ENCODE results near the gene IFI44L. TPM values are rescaled to one million over a fixed set of nuclear protein-coding genes. Genes with fewer than 3 reads are reported as not detected.
A peak's percentile ranks its signal among the peaks of the same experiment; 100 is the strongest.

The IFI44L gene
- total and polyA plus RNA-seq, 2 of the 13 experiments (the other 11 are each of a cell fraction or from before 2014, with no cell fraction given), result 0.04 TPM

GRCh38 chr1:78604643-78605042, 15.6 kb upstream of the IFI44L start:
- H3K36me3 ChIP-seq (replicated peaks in 1 of 2; ENCODE audit: control insufficient read depth in 1 of 2, insufficient read depth in 2 of 2, low read length in 2 of 2), result no peaks in the 10 kb centered on the region
- H3K4me1 ChIP-seq (ENCODE audit: insufficient read depth, low read length), result peaks cover 16% of the 10 kb centered on the region; the same call in 1 of the 2 replicates
- H3K79me2 ChIP-seq (ENCODE audit: insufficient read depth, low read length), result no peaks in the 10 kb centered on the region
- H4K20me1 ChIP-seq (ENCODE audit: insufficient read depth, low read length), result no peaks in the 10 kb centered on the region
- in situ Hi-C loops (cut with HindIII; ENCODE audit: extremely low pct_ligation_motif_present, low pct_unique_long_range_greater_than_20kb) (loop anchor here (10.0 kb wide), 1 partner anchor 460 kb away; no protein-coding TSS in a partner anchor), intact Hi-C loops (cut with micrococcal nuclease; ENCODE audit: unreplicated experiment) (no loop called here)
- no TSS peak for BruUV-seq (replicated peaks)
- CTCF ChIA-PET (ENCODE audit: low intra/inter-chr PET ratio, low total read pairs), result no interaction called here
- H2AFZ ChIP-seq (ENCODE audit: low read length), result no peak overlapping the region
- H3K9me3 ChIP-seq (ENCODE audit: low read length), result no peaks in the 10 kb centered on the region
- ATAC-seq, result peak; percentile 53; the same call in 2 of the 3 replicates
- no peak overlapping the region for H3K4me3 ChIP-seq (replicated peaks in 1 of 3; ENCODE audit: insufficient read depth in 1 of 3, low read depth in 2 of 3, low read length in 3 of 3)
- POLR2A ChIA-PET, result no interaction called here
- peak overlapping the region; percentile 29 for H3K4me2 ChIP-seq (ENCODE audit: low read depth, low read length)
- WGBS (ENCODE audit: low lambda C conversion rate), result 28% methylated on average over 5 of the region's 5 CpGs
- H3K9ac ChIP-seq (ENCODE audit: insufficient read depth, low read depth, low read length), result no peak overlapping the region
- no peak overlapping the region for H3K27ac ChIP-seq (ENCODE audit: extremely low read length, insufficient read depth, low read length)
- no peaks in the 10 kb centered on the region for H3K27me3 ChIP-seq (ENCODE audit: control insufficient read depth in 1 of 2, insufficient read depth in 2 of 2, low read length in 2 of 2)
- DNase-seq (ENCODE audit: low spot score), result no peak
- FAIRE-seq, result no peak
- TF ChIP-seq AHDC1 (CRISPR knock-in tag; IDR thresholded peaks at IDR 0.05; ENCODE audit: borderline replicate concordance), result peak; percentile 22; the same call in 1 of the 2 replicates
- TF ChIP-seq ZNF564 (CRISPR knock-in tag; IDR thresholded peaks at IDR 0.05), result peak; percentile 68; the same call in 1 of the 2 replicates
- TF ChIP-seq MTERF4 (CRISPR knock-in tag; IDR thresholded peaks at IDR 0.05), result no peak
- TF ChIP-seq ZNF687 (CRISPR knock-in tag; IDR thresholded peaks at IDR 0.05), result no peak
- TF ChIP-seq HNF4A (CRISPR knock-in tag; IDR thresholded peaks at IDR 0.05), result peak; percentile 46
- TF ChIP-seq MZF1 (CRISPR knock-in tag; IDR thresholded peaks at IDR 0.05; ENCODE audit: borderline replicate concordance), result no peak
- no peak for TF ChIP-seq FOXA1 (IDR thresholded peaks at IDR 0.05)
- TF ChIP-seq FOXA1 (CRISPR knock-in tag; IDR thresholded peaks at IDR 0.05), result 0 out of 2 replicates have a peak, but pooled peaks have one; percentile 22
- no peak for TF ChIP-seq AKAP8 (CRISPR knock-in tag; IDR thresholded peaks at IDR 0.05)
- no peak for TF ChIP-seq NRL (CRISPR knock-in tag; IDR thresholded peaks at IDR 0.05; ENCODE audit: borderline replicate concordance)
- TF ChIP-seq SMAD9 (CRISPR knock-in tag; IDR thresholded peaks at IDR 0.05), result no peak
- TF ChIP-seq FOXA3 (CRISPR knock-in tag; IDR thresholded peaks at IDR 0.05), result peak; percentile 71
